ENCODE measurements around the gene ARID1A. TPM values are rescaled to one million over a fixed set of nuclear protein-coding genes. Genes with fewer than 3 reads are reported as not detected.

ARID1A gene
- total RNA-seq, 2 experiments from 2014 or later, result 55.2 to 123 TPM

DNA sequence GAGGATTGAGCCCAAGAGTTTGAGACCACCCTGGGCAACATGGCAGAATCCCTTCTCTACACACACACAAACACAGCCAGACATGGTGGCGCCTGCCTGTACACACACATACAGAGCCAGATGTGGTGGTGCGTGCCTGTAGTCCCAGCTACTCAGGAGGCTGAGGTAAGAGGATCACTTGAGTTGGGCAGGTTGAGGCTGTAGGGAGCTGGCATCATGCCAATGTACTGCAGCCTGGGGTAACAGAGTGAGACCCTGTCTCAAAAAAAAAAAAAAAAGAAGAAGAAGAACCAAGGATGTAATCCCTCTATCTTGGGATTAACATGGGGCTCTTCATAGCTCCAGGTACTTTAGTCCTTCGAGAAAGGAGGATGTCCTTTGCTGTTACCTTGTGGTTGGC lies 62.5 kb downstream of the ARID1A start:
- H3K4me1 ChIP-seq (ENCODE audit: insufficient read depth, low read length, poor library complexity, severe bottlenecking), result no peaks in the 10 kb centered on the region
- H3K27ac ChIP-seq (ENCODE audit: low read depth, low read length, poor library complexity, severe bottlenecking), result no peak overlapping the region
- BruUV-seq (replicated peaks), result no TSS peak
- no peaks in the 10 kb centered on the region for H3K9me3 ChIP-seq (ENCODE audit: low read length)
- intact Hi-C loops (cut with micrococcal nuclease; ENCODE audit: unreplicated experiment), result no loop called here
- TF ChIP-seq, protein P1, sequence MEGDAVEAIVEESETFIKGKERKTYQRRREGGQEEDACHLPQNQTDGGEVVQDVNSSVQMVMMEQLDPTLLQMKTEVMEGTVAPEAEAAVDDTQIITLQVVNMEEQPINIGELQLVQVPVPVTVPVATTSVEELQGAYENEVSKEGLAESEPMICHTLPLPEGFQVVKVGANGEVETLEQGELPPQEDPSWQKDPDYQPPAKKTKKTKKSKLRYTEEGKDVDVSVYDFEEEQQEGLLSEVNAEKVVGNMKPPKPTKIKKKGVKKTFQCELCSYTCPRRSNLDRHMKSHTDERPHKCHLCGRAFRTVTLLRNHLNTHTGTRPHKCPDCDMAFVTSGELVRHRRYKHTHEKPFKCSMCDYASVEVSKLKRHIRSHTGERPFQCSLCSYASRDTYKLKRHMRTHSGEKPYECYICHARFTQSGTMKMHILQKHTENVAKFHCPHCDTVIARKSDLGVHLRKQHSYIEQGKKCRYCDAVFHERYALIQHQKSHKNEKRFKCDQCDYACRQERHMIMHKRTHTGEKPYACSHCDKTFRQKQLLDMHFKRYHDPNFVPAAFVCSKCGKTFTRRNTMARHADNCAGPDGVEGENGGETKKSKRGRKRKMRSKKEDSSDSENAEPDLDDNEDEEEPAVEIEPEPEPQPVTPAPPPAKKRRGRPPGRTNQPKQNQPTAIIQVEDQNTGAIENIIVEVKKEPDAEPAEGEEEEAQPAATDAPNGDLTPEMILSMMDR (conservative IDR thresholded peaks at IDR 0.05; ENCODE audit: low read length), result no peak
- TF ChIP-seq EZH2phosphoT487 (IDR thresholded peaks at IDR 0.05; ENCODE audit: borderline replicate concordance, low read depth, low read length), result no peak
- POLR2A ChIA-PET, result interaction anchor here (0.6 to 1.4 kb wide), 4 partner anchors 10 to 48 kb away, joined by 3 read pairs; no protein-coding TSS in a partner anchor
- peaks cover 12% of the 10 kb centered on the region; the same call in 1 of the 2 replicates for H3K79me2 ChIP-seq (ENCODE audit: insufficient read depth, low read depth, low read length)
- H3K36me3 ChIP-seq (ENCODE audit: insufficient read depth, low read length), result peaks cover 98% of the 10 kb centered on the region
- CTCF ChIA-PET (ENCODE audit: unreplicated experiment), result no interaction called here
- no peak overlapping the region for H3K4me3 ChIP-seq (ENCODE audit: low read depth, low read length, poor library complexity, severe bottlenecking)
- DNase-seq (ENCODE audit: low spot score), result no peak
- peaks cover 5% of the 10 kb centered on the region for H4K20me1 ChIP-seq (ENCODE audit: insufficient read depth, low read length)
- H3K4me2 ChIP-seq (ENCODE audit: low read length), result no peak overlapping the region
- no peaks in the 10 kb centered on the region for H3K9me2 ChIP-seq (ENCODE audit: insufficient read depth, low read length)
- H2AFZ ChIP-seq (ENCODE audit: low read length), result no peak overlapping the region

DNA sequence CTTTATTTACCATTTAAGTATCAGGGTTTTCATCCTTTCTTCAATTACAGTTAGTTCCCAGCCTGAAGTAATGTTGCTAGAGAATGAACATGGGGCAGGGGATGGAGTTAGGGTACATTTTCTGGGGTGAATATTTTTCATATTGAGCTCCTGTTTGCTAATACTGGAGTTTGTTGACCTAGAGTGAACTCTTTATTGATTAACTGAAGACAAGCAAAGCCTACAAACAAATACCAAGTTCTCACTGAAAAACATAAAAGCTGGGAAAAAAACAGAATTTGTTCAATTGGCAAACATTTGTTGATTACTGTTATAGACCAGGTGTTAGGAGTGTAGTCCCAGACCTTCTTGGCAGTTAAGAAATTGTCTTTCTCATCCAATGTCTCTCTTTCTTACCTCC lies 63.7 kb downstream of the ARID1A start:
- CTCF ChIA-PET (ENCODE audit: unreplicated experiment), result no interaction called here
- intact Hi-C loops (cut with micrococcal nuclease; ENCODE audit: unreplicated experiment), result no loop called here
- Histone ChIP-seq H3K79me2 (ENCODE audit: insufficient read depth, low read depth, low read length) (peaks cover 4% of the 10 kb centered on the region; the same call in 1 of the 2 replicates), H3K4me3 (ENCODE audit: low read depth, low read length, poor library complexity, severe bottlenecking) (no peak overlapping the region), H3K9me3 (ENCODE audit: low read length) (no peaks in the 10 kb centered on the region), H3K9me2 (ENCODE audit: insufficient read depth, low read length) (no peaks in the 10 kb centered on the region), H3K27ac (ENCODE audit: low read depth, low read length, poor library complexity, severe bottlenecking) (no peak overlapping the region), H2AFZ (ENCODE audit: low read length) (no peak overlapping the region), H3K4me2 (ENCODE audit: low read length) (no peak overlapping the region), H4K20me1 (ENCODE audit: insufficient read depth, low read length) (peaks cover 5% of the 10 kb centered on the region), H3K36me3 (ENCODE audit: insufficient read depth, low read length) (peaks cover 97% of the 10 kb centered on the region), H3K4me1 (ENCODE audit: insufficient read depth, low read length, poor library complexity, severe bottlenecking) (no peaks in the 10 kb centered on the region)
- no peak for DNase-seq (ENCODE audit: low spot score)
- no peak for TF ChIP-seq EZH2phosphoT487 (IDR thresholded peaks at IDR 0.05; ENCODE audit: borderline replicate concordance, low read depth, low read length)
- TF ChIP-seq, protein P1 (conservative IDR thresholded peaks at IDR 0.05; ENCODE audit: low read length), result no peak
- BruUV-seq (replicated peaks), result no TSS peak
- POLR2A ChIA-PET, result interaction anchor here (0.9 to 1.2 kb wide), 2 partner anchors 9 to 11 kb away, joined by 3 to 4 read pairs; no protein-coding TSS in a partner anchor

GRCh38 chr1:26761217-26761616 lies 65.4 kb downstream of the ARID1A start:
- no peaks in the 10 kb centered on the region for H3K4me1 ChIP-seq (ENCODE audit: insufficient read depth, low read length, poor library complexity, severe bottlenecking)
- peaks cover 97% of the 10 kb centered on the region for H3K36me3 ChIP-seq (ENCODE audit: insufficient read depth, low read length)
- H4K20me1 ChIP-seq (ENCODE audit: insufficient read depth, low read length), result peaks cover 5% of the 10 kb centered on the region; the same call in 1 of the 2 replicates
- intact Hi-C loops (cut with micrococcal nuclease; ENCODE audit: unreplicated experiment), result no loop called here
- H3K9me2 ChIP-seq (ENCODE audit: insufficient read depth, low read length), result no peaks in the 10 kb centered on the region
- no peak overlapping the region for H3K4me3 ChIP-seq (ENCODE audit: low read depth, low read length, poor library complexity, severe bottlenecking)
- CTCF ChIA-PET (ENCODE audit: unreplicated experiment), result no interaction called here
- no TSS peak for BruUV-seq (replicated peaks)
- H3K79me2 ChIP-seq (ENCODE audit: insufficient read depth, low read depth, low read length), result no peaks in the 10 kb centered on the region
- no peak overlapping the region for H2AFZ ChIP-seq (ENCODE audit: low read length)
- no peak overlapping the region for H3K27ac ChIP-seq (ENCODE audit: low read depth, low read length, poor library complexity, severe bottlenecking)
- DNase-seq (ENCODE audit: low spot score), result no peak
- POLR2A ChIA-PET, result interaction anchor here (1.2 kb wide), 1 partner anchor 72 kb away, joined by 4 read pairs; no protein-coding TSS in a partner anchor
- H3K9me3 ChIP-seq (ENCODE audit: low read length), result no peaks in the 10 kb centered on the region
- TF ChIP-seq, protein P1 (conservative IDR thresholded peaks at IDR 0.05; ENCODE audit: low read length), result 0 out of 2 replicates have a peak, but pooled peaks have one; percentile 34
- TF ChIP-seq EZH2phosphoT487 (IDR thresholded peaks at IDR 0.05; ENCODE audit: borderline replicate concordance, low read depth, low read length), result no peak
- H3K4me2 ChIP-seq (ENCODE audit: low read length), result no peak overlapping the region

Data from OCI-LY7 (cell line).